Activated CD4-positive, alpha-beta T cell treated with anti-CD3 and anti-CD28 coated beads, Interleukin-2, amount 50 U/mL, for 4 hours (primary cell): ENCODE results near the gene TP53BP1.
"Not testable (repeated sequence)": the region's sequence is repeated elsewhere in the genome, so short reads cannot be mapped to it uniquely, and the experiment has no call there.

Source experiments
- DNase-seq, 2 experiments: peaks; one replicate each; pipeline ENCODE4 v3.0.0-alpha.2; 2020

Gene TP53BP1

GRCh38 chr15:43410572-43411214 lies 82.3 kb downstream of the TP53BP1 start:
- no peak for DNase-seq

DNA sequence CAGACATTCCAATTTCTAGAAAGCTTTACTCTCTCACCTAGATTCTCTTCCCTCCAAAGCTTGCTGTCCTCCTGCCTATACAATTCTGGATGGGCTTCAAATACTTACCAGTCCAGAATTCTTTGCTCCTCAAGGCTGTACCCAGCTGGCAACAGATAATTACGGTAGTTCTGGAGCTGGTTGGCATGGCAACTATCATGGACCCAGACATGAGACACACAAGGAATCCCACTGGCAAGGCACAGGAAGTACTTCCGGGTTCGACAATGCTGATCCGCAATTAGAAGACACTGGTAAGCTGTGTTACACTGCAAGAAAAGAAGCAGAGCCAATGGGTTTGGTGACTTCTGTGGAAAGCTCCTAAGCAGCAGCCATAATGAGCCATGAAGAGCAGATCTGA lies 84.2 kb downstream of the TP53BP1 start:
- DNase-seq: no peak

DNA sequence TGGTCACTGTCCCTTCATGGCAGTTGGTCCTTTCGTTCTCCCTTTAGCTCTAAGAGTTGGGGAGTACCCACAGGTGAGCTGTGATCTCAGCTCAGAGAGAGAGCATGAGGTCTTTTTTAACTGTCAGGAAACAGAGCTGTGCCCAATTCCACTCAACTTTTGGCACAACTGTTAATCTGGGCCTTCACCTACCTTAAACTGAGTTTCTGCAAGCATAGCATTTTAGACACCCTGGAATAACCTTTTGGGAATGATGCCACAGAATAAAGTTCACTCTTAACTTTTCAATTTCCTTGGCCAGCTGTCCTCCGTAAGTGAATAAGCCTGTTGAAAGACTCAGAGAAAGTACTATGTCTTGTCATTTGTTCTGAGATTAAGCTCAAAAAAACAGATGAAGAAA lies 86.1 kb downstream of the TP53BP1 start:
- DNase-seq: no peak

GRCh38 chr15:43406189-43406588 lies 86.8 kb downstream of the TP53BP1 start:
- DNase-seq: no peak

DNA sequence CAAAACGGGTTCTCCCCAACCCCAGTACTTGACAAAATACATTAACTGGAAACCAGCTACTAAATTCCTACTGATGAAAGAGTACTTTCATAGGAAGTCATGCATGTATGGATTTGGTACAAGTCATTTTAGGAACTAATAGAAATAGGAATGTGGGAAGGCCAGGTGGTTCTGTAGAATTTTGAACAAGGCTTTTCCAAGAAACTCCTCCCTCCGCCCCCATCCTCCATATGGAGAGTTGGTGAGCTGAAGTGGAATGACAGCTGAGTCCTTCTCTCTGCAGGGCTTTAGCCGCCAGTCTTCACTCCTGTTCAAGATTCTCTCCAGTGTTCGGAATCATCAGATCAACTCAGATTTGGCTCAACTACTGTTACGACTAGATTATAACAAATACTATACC lies 88.8 kb downstream of the TP53BP1 start:
- DNase-seq: no peak

- DNase-seq: no peak
These were observed 89.3 kb downstream of the TP53BP1 start for GRCh38 chr15:43403616-43404015.

GRCh38 chr15:43402255-43402654 lies 90.7 kb downstream of the TP53BP1 start:
- no peak for DNase-seq

DNA sequence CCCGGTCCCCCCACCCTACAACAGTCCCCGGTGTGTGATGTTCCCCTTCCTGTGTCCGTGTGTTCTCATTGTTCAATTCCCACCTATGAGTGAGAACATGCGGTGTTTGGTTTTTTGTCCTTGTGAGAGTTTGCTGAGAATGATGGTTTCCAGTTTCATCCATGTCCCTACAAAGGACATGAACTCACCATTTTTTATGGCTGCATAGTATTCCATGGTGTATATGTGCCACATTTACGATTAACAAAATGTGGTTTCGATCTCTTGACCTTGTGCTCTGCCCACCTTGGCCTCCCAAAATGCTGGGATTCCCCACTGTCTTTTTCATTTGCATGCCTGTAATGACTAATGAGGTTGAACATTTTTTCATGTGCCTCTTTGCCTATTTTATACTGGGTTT lies 99.4 kb downstream of the TP53BP1 start:
- DNase-seq: not testable (repeated sequence)

DNA sequence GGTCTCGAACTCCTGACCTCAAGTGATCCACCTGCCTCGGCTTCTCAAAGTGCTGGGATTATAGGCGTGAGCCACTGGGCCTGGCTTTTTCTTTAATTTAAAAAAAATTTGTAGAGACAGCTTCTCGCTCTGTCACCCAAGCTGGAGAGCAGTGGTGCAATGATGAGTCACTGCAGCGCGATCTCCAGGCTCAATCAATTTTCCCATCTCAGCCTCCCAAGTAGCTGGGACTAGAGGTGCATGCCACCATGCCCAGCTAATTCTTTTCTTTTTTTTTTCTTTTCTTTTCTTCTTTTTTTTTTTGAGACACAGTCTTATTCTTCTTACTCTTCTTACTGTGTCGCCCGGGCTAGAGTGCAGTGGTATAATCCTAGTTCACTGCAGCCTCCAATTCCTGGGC lies 102.2 kb downstream of the TP53BP1 start:
- no peak for DNase-seq

DNA sequence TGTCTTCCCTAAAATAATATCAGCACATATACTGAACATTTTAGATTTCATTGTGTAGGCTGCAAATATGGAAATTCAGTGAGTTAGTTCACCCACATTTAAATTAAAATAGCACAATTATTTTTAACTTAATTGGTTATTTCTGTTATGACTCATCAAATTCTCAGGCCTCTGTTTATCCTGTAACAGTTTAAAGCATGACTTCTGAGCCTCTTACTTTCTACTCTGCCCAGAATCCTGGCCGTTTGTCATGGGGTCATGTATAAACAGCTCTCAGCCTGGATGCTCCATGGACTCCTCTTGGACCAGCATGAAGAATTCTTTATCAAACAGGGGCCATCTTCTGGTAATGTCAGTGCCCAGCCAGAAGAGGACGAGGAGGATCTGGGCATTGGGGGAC lies 109.9 kb downstream of the TP53BP1 start:
- no peak for DNase-seq

DNA sequence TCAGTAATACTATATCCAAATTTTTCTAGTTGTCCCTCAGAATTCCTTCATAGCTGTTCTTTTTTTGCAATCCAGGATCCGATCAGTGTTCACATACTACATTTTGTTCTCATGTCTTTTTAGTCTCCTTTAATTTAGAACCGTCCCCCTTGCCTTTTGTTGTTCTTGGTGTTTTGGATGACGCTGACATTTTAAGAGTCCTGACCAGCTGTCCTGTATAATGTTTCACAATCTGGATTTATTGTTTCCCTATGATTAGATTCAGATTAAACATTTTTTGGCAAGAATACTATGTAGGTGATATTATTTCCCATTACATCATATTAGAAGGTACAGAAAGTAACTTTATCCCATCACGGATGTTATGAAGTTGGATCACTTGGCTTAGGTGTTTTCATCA lies 110.6 kb downstream of the TP53BP1 start:
- DNase-seq: no peak

GRCh38 chr15:43378601-43379000 lies 114.4 kb downstream of the TP53BP1 start:
- no peak for DNase-seq

DNA sequence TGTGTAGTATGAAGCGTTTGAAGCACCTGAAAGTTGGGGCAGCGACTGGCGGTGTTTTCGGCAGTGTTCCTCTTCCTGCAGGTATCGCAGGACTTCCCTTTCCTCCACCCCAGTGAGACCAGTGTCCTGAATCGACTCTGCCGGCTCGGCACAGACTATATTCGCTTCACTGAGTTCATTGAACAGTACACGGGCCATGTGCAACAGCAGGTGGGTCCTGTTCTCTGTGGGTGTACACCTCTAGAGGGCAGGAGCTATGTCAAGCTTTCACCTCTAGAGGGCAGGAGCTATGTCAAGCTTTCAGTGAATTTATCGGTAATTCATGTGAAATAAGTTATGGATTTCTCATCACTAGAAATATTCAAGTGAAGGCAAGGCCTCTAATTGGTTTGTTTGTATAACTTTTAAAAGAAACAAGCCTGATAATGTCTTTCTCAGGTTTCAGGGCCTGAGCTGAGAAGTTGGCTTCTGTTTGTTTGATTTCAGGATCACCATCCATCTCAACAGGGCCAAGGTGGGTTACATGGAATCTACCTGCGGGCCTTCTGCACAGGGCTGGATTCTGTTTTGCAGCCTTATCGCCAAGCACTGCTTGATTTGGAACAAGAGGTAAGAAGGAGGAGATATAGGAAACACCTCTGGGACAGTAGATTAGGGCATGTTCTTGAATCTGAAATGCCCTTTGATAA lies 116.8 kb downstream of the TP53BP1 start:
- peak; percentile 16 to 19 for DNase-seq

DNA sequence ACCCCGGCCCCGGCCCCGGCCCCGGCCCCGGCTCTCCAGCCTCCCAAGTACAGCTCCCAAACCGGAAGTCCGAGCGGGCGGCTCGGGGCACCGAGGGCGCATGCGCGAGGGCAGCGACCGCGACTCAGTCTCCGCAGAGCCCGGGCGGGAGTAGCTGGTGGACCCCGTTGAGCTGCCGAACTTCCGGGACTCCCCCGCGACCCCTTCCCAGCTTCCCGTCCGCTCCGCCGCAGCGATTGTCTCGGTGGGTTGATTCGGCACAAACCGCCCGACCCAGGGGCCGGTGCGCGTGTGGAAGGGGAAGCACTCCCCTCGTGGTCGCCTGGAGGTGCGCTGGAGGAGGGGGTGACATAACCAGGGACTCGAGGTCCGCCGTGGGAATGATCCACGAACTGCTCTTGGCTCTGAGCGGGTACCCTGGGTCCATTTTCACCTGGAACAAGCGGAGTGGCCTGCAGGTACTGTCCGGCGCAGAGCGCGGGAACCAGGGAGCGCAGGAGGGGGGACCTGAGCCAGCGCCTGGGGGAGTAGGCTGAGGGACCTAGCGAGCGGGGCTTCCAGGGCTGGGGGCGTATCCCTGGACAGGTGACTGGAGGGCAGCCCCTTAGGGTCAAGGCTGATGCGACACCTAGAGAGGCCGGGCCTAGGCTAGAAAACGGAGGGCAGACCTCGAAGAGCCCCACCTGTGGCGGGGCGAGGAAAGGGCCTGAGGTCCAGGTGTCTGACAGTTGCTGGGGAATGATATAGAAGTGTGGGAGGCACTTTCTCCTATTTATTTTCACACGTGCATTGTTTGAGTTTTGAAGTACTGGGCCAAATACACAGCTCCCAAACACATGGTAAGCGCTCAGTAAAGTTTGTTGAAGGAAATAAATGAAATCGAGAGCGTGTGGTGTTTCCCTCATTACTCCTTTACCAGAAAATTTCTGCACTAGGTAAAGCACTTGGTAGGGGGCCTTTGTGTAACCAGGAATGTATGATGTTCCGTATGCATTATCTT lies 121.7 kb downstream of the TP53BP1 start, which contains the start of the genes TUBGCP4 and ZSCAN29:
TSS of gene TUBGCP4 (plus strand) at position 127 of the 1,000 bp plus-strand sequence. CDS start at position 381, 254 bp downstream.
TSS of gene ZSCAN29 (minus strand) at position 69 of the 1,000 bp plus-strand sequence. CDS start 1,130 bp downstream, outside the sequence.
- DNase-seq: peak; percentile 57 to 65

DNA sequence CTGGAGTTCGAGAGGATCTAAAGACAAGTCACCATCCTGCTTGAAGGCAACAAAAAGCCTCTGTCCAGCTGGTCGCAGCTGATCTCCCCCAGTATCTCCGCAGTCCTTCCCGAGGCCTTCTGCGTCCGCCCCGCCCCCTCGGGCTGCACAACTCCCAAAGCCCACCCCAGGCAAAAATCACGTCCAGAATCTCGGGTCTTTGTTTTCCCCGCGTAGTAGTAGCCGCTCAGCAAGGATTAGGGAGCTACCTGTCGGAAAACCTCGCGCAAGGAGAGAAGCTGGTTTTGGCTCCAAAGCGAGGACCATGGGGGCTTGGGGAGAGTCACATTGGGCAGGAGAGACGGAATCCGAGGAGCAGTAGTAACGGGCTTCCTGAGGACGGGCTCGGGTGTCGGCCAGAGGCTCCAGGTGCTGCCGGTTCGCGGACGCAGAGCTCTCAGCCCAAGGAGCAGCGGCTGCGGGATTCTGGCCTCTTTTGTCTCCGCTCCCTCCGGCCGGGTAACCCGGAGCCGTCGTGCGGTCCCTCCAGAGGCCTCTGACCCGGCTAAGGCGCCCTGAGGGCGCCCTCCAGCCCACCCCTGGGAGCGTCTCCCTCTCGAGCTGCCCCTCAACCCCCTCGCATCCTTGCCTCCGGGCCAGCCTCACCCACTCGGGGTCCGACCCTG lies 122.5 kb downstream of the TP53BP1 start:
- DNase-seq: peak in 1 of 2 experiments; percentile 17

DNA sequence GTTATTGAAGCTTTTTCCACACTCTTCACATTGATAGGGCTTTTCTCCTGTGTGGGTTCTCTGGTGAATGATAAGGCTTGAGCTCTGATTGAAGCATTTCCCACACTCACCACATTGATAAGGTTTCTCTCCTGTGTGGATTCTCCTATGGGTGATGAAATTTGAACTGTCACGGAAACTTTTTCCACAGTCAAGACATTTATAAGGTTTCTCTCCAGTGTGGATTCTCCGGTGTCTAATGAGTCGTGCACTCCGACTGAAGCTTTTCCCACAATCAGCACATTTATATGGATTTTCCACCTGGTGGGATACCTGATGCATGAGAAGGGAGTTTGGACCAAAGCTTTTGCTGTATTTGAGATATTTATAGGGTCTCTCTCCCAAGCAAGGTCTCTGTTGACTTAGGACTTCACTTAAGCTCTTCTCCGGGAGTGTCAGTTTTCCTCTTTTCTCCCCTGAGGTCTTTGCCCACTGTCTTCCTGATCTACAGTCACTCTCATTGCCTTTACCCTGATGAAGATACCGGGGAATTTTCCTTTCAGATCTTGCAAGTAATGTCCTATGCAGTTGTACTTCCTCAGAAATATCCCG lies 131.5 kb downstream of the TP53BP1 start:
- DNase-seq: no peak

DNA sequence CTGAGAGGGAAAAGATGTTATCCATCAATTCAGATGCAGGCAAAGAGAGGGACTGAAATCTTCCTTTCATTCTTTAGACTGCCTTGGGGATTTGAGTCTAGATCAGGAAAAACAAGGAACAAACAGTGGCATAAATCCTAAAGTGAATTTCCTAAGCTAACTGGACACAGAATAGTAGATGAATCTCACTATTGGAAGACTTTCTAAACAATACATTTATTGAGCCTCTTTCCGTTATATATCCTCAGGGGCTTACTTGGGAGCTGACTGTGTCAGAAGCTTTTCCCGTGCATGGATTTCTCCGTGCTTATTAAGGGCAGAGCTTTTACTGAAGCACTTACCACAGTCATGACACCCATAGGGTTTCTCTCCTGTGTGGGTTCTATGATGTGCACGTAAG lies 132.1 kb downstream of the TP53BP1 start:
- DNase-seq: no peak
